GM23248 (cell line): ENCODE data around the gene AFAP1. TPM values are rescaled to one million over a fixed set of nuclear protein-coding genes. Genes with fewer than 3 reads are reported as not detected.
A peak's percentile ranks its signal among the peaks of the same experiment; 100 is the strongest.

ENCODE experiments used
- DNase-seq: peaks from one replicate; pipeline ENCODE4 v3.0.0-alpha.2; 2015
- H2AFZ ChIP-seq: fragments of 200-600 bp; sonication (generic); 2 replicates; pipeline ENCODE4 v1.6.1; 2016; ENCODE audit warnings: antibody characterized with exemption
- H3F3A ChIP-seq: fragments of 200-600 bp; sonication (generic); 2 replicates; pipeline ENCODE4 v1.6.1; 2016; ENCODE audit warnings: mild to moderate bottlenecking, antibody characterized with exemption, mixed run types; ENCODE audit not compliant: insufficient read depth
- H3K27ac ChIP-seq: fragments of 200-600 bp; sonication (generic); 2 replicates; pipeline ENCODE4 v1.5.1; 2016; ENCODE audit warnings: mild to moderate bottlenecking
- H3K27me3 ChIP-seq: fragments of 200-600 bp; sonication (generic); replicated peaks from 2 replicates; pipeline ENCODE4 v1.6.1; 2016; ENCODE audit warnings: mild to moderate bottlenecking; ENCODE audit not compliant: insufficient read depth
- H3K36me3 ChIP-seq: fragments of 200-600 bp; sonication (generic); 2 replicates; pipeline ENCODE4 v1.6.1; 2016; ENCODE audit warnings: low read depth, mild to moderate bottlenecking
- H3K4me1 ChIP-seq: fragments of 200-600 bp; sonication (generic); 2 replicates; pipeline ENCODE4 v1.6.1; 2016; ENCODE audit warnings: mild to moderate bottlenecking; ENCODE audit not compliant: insufficient read depth
- H3K4me2 ChIP-seq: fragments of 200-600 bp; sonication (generic); one replicate; pipeline ENCODE4 v1.6.1; 2016; ENCODE audit warnings: mild to moderate bottlenecking; ENCODE audit not compliant: unreplicated experiment
- H3K4me3 ChIP-seq: fragments of 200-600 bp; sonication (generic); 2 replicates; pipeline ENCODE4 v1.5.1; 2016; ENCODE audit warnings: mild to moderate bottlenecking
- H3K79me2 ChIP-seq: fragments of 200-600 bp; sonication (generic); 2 replicates; pipeline ENCODE4 v1.6.1; 2016; ENCODE audit warnings: mild to moderate bottlenecking; ENCODE audit not compliant: insufficient read depth
- H3K9ac ChIP-seq: fragments of 200-600 bp; sonication (generic); 2 replicates; pipeline ENCODE4 v1.6.1; 2016; ENCODE audit warnings: mild to moderate bottlenecking
- H3K9me2 ChIP-seq: fragments of 200-600 bp; sonication (generic); 2 replicates; pipeline ENCODE4 v1.6.1; 2016; ENCODE audit warnings: mixed run types, mild to moderate bottlenecking, moderate library complexity; ENCODE audit not compliant: insufficient read depth
- H3K9me3 ChIP-seq: fragments of 200-600 bp; sonication (generic); one replicate; pipeline ENCODE4 v1.6.1; 2017; ENCODE audit warnings: low read depth
- H4K20me1 ChIP-seq: fragments of 200-600 bp; sonication (generic); 2 replicates; pipeline ENCODE4 v1.6.0; 2016; ENCODE audit not compliant: insufficient read depth
- EZH2 ChIP-seq: fragments of 200-600 bp; sonication (generic); IDR thresholded peaks from 2 replicates; pipeline ENCODE4 v1.6.1; 2018; ENCODE audit warnings: antibody characterized with exemption, mild to moderate bottlenecking; ENCODE audit not compliant: insufficient read depth, poor library complexity, severe bottlenecking
- EZH2phosphoT487 ChIP-seq: fragments of 200-600 bp; sonication (generic); IDR thresholded peaks from 2 replicates; pipeline ENCODE4 v1.6.1; 2018; ENCODE audit warnings: antibody characterized with exemption, moderate library complexity, mild to moderate bottlenecking, low read depth; ENCODE audit not compliant: insufficient read depth
- WGBS, 2 experiments: methylation state at CpG; one replicate each; pipeline ENCODE4 v1.1.6; 2015 to 2017; ENCODE audit warnings: low lambda C conversion rate in 2 of 2, low coverage in 1 of 2; ENCODE audit errors: missing lambda C conversion rate in 2 of 2; 5-methylcytosine and 5-hydroxymethylcytosine counted together
- in situ Hi-C: fragments of 300-500 bp; cut with MboI; formaldehyde crosslinking; loops from 2 replicates; pipeline ENCODE4 v1.15.0; 2020
- polyA plus RNA-seq: library from polyadenylated mRNA; unstranded; fragments of >200 nt; fragmentation: Nextera tagmentation; extraction: Ambion mirVana; gene quantifications from 2 replicates; pipeline ENCODE4 v1.2.1, GENCODE V29; 2016
- total RNA-seq: library from RNA; depleted of rRNA; stranded (reverse); fragments of >200 nt; shearing (Covaris generic); gene quantifications from 2 replicates; pipeline ENCODE4 v1.2.3, GENCODE V29; 2014

The AFAP1 gene
- total and polyA plus RNA-seq, 2 experiments from 2014 or later = 54.4 to 103 TPM

GRCh38 chr4:7904952-7905915 lies 34.4 kb downstream of the AFAP1 start:
- no peaks in the 10 kb centered on the region for H3K9me3 ChIP-seq
- peaks cover 89% of the 10 kb centered on the region for H3K79me2 ChIP-seq
- H3K9me2 ChIP-seq = no peaks in the 10 kb centered on the region
- no peaks in the 10 kb centered on the region for H3K27me3 ChIP-seq
- H3K4me3 ChIP-seq = peak overlapping the region; percentile 56
- in situ Hi-C loops = no loop called here
- WGBS, 2 experiments = 2 to 5% methylated on average over 10 of the region's 10 CpGs
- peak overlapping the region; percentile 81 for H3K4me2 ChIP-seq
- H3K27ac ChIP-seq = peak overlapping the region; percentile 91
- DNase-seq = peak; percentile 92
- no peaks in the 10 kb centered on the region for H3K36me3 ChIP-seq
- H3K4me1 ChIP-seq = peaks cover 79% of the 10 kb centered on the region
- H3K9ac ChIP-seq = peak overlapping the region; percentile 72
- no peaks in the 10 kb centered on the region for H4K20me1 ChIP-seq
- TF ChIP-seq EZH2 (no peak), EZH2phosphoT487 (no peak)
- H2AFZ ChIP-seq = no peak overlapping the region
- peaks cover 93% of the 10 kb centered on the region for H3F3A ChIP-seq

- in situ Hi-C loops = no loop called here
- peak; percentile 93 for DNase-seq
- Histone ChIP-seq H4K20me1 (peaks cover 4% of the 10 kb centered on the region; the same call in 1 of the 2 replicates), H3K4me1 (peaks cover 72% of the 10 kb centered on the region), H3K9me2 (no peaks in the 10 kb centered on the region), H3K4me2 (peak overlapping the region; percentile 81), H3K36me3 (no peaks in the 10 kb centered on the region), H3K27me3 (no peaks in the 10 kb centered on the region), H3K9me3 (no peaks in the 10 kb centered on the region), H3K27ac (peak overlapping the region; percentile 91), H2AFZ (no peak overlapping the region), H3F3A (peaks cover 91% of the 10 kb centered on the region), H3K79me2 (peaks cover 89% of the 10 kb centered on the region), H3K4me3 (peak overlapping the region; percentile 56), H3K9ac (peak overlapping the region; percentile 72)
- TF ChIP-seq EZH2phosphoT487 (no peak), EZH2 (no peak)
- WGBS, 2 experiments = 8 to 9% methylated on average over 14 of the region's 14 CpGs
Measured at GRCh38 chr4:7903791-7904516, 35.7 kb downstream of the AFAP1 start.

DNA sequence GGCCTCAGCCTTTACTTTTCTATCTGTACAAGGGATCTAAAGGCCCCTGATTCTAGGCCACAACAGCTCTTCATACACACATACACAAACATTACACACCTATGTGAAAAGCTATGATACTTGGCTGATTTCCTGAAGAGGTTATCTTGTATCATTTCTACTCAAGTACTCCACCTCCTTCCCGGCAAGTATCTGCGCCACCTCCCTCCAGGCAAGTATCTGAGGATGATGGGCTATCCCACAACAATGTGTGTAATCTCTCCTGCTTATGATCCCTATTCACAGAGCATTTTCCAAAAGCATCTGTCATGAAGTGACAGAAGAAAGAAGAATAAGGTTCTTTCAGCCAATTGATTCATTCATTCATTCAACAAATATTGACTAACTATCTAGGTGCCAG lies 36.8 kb downstream of the AFAP1 start:
- Histone ChIP-seq H3K9ac (peak overlapping the region; percentile 72), H4K20me1 (peaks cover 4% of the 10 kb centered on the region; the same call in 1 of the 2 replicates), H2AFZ (no peak overlapping the region), H3K27ac (peak overlapping the region; percentile 91), H3K36me3 (no peaks in the 10 kb centered on the region), H3K79me2 (peaks cover 89% of the 10 kb centered on the region), H3K4me2 (peak overlapping the region; percentile 81), H3K4me1 (peaks cover 74% of the 10 kb centered on the region), H3K9me3 (no peaks in the 10 kb centered on the region), H3K4me3 (0 out of 2 replicates have a peak overlapping the region, but pooled peaks have one; percentile 13), H3K27me3 (no peaks in the 10 kb centered on the region), H3F3A (peaks cover 81% of the 10 kb centered on the region), H3K9me2 (no peaks in the 10 kb centered on the region)
- in situ Hi-C loops = no loop called here
- TF ChIP-seq EZH2 (no peak), EZH2phosphoT487 (no peak)
- 97 to 98% methylated on average over 2 of the region's 2 CpGs for WGBS, 2 experiments
- no peak for DNase-seq

DNA sequence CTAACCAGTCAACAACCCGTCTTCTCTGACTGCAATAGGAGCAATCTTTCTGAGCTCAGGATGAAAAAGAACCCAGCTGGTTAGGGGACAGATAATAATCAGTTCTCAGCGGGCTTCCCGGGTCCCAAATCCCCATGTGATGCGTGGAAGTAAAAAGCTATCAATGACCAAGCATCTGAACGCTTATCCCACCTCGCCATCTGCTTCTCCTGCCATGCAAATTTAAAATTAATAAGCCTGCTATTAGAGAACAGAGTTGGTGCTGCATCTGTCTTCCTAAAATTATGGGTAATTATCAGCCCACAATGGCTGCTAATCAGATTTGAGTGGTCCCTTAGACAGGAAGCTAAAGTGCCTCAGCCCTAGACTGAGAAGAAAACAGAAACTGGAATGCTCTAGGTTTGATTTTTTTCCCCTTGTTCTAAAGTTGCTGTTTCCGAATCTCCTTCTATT lies 37.5 kb downstream of the AFAP1 start:
- no peaks in the 10 kb centered on the region for H3K9me3 ChIP-seq
- 0 out of 2 replicates have a peak overlapping the region, but pooled peaks have one; percentile 72 for H3K9ac ChIP-seq
- DNase-seq = no peak
- TF ChIP-seq EZH2 (no peak), EZH2phosphoT487 (no peak)
- no peak overlapping the region for H2AFZ ChIP-seq
- H3K36me3 ChIP-seq = no peaks in the 10 kb centered on the region
- no peak overlapping the region for H3K4me2 ChIP-seq
- in situ Hi-C loops = no loop called here
- H3K27me3 ChIP-seq = no peaks in the 10 kb centered on the region
- 96 to 99% methylated on average over 7 of the region's 7 CpGs for WGBS, 2 experiments
- H3F3A ChIP-seq = peaks cover 74% of the 10 kb centered on the region
- H4K20me1 ChIP-seq = peaks cover 7% of the 10 kb centered on the region; the same call in 1 of the 2 replicates
- peak overlapping the region; percentile 91 for H3K27ac ChIP-seq
- peaks cover 89% of the 10 kb centered on the region for H3K79me2 ChIP-seq
- H3K9me2 ChIP-seq = no peaks in the 10 kb centered on the region
- peaks cover 75% of the 10 kb centered on the region for H3K4me1 ChIP-seq
- no peak overlapping the region for H3K4me3 ChIP-seq
